Measurements from ENCODE around the gene DNAH2.
A peak's percentile ranks its signal among the peaks of the same experiment; 100 is the strongest.
"Not testable (repeated sequence)": the region's sequence is repeated elsewhere in the genome, so short reads cannot be mapped to it uniquely, and the experiment has no call there.

DNAH2 gene

GRCh38 chr17:7852919-7853690 lies 135.6 kb downstream of the DNAH2 start:
- DNase-seq, result no peak

- DNase-seq, result no peak
Measured at GRCh38 chr17:7853691-7854038, 136.1 kb downstream of the DNAH2 start.

GRCh38 chr17:7854078-7854777 lies 136.7 kb downstream of the DNAH2 start:
- DNase-seq, result no peak

- no peak for DNase-seq
Measured at GRCh38 chr17:7854851-7855659, 137.5 kb downstream of the DNAH2 start, which contains the start of gene TMEM88. TSS of gene TMEM88 (plus strand) at chr17:7855066. CDS start at chr17:7855075, 9 bp downstream.

GRCh38 chr17:7855660-7856010 lies 138.1 kb downstream of the DNAH2 start:
- no peak for DNase-seq

- peak; percentile 36 for DNase-seq
Measured at GRCh38 chr17:7856011-7856810, 138.7 kb downstream of the DNAH2 start.

GRCh38 chr17:7856811-7857712 lies 139.5 kb downstream of the DNAH2 start, which contains the start of gene NAA38:
TSS of gene NAA38 (minus strand) at chr17:7857559. CDS start at chr17:7857463, 96 bp downstream.
- peak; percentile 97 for DNase-seq

GRCh38 chr17:7857713-7858521 lies 140.4 kb downstream of the DNAH2 start, which contains the start of gene CYB5D1:
TSS of gene CYB5D1 (plus strand) at chr17:7858003. CDS start at chr17:7858135, 132 bp downstream.
- DNase-seq, result peak; percentile 88

GRCh38 chr17:7858522-7858810 lies 140.9 kb downstream of the DNAH2 start:
- peak; percentile 43 for DNase-seq

GRCh38 chr17:7859028-7859427 lies 141.5 kb downstream of the DNAH2 start:
- DNase-seq, result no peak

GRCh38 chr17:7862692-7863437 lies 145.3 kb downstream of the DNAH2 start:
- no peak for DNase-seq

GRCh38 chr17:7864384-7864783 lies 146.8 kb downstream of the DNAH2 start:
- DNase-seq, result not testable (repeated sequence)

- no peak for DNase-seq
Measured at GRCh38 chr17:7864995-7865650, 147.6 kb downstream of the DNAH2 start.

GRCh38 chr17:7867881-7868329 lies 150.4 kb downstream of the DNAH2 start:
- peak; percentile 44 for DNase-seq

GRCh38 chr17:7873051-7873450 lies 155.5 kb downstream of the DNAH2 start:
- DNase-seq, result no peak

GRCh38 chr17:7875804-7876370 lies 158.3 kb downstream of the DNAH2 start:
- no peak for DNase-seq

- DNase-seq, result no peak
Measured at GRCh38 chr17:7878234-7878633, 160.7 kb downstream of the DNAH2 start.

GRCh38 chr17:7880076-7880868 lies 162.7 kb downstream of the DNAH2 start:
- DNase-seq, result no peak
